Subcutaneous abdominal adipose tissue (tissue), 5 donors: Measurements from ENCODE around the gene LIMA1.
"Not testable (repeated sequence)": the region's sequence is repeated elsewhere in the genome, so short reads cannot be mapped to it uniquely, and the experiment has no call there.

ENCODE experiments used
- H3K27ac ChIP-seq: one replicate; pipeline ENCODE4 v1.7.0; 2013; ENCODE audit warnings: low read depth, mild to moderate bottlenecking, inconsistent platforms, low read length, moderate library complexity
- H3K27me3 ChIP-seq, 5 donors: one replicate each; pipeline ENCODE4 v1.7.0; 2013; ENCODE audit warnings: low read length in 5 of 5, inconsistent platforms in 1 of 5; ENCODE audit not compliant: control insufficient read depth in 5 of 5, insufficient read depth in 4 of 5
- H3K36me3 ChIP-seq, 5 donors: one replicate each; pipeline ENCODE4 v1.7.0; 2013; ENCODE audit warnings: low read length in 5 of 5; ENCODE audit not compliant: control insufficient read depth in 5 of 5, insufficient read depth in 5 of 5
- H3K4me1 ChIP-seq, 5 donors: one replicate each; pipeline ENCODE4 v1.7.0; 2013; ENCODE audit warnings: low read length in 5 of 5, mild to moderate bottlenecking in 3 of 5, moderate library complexity in 1 of 5; ENCODE audit not compliant: control insufficient read depth in 5 of 5, insufficient read depth in 5 of 5
- H3K4me3 ChIP-seq, 5 donors: one replicate each; pipeline ENCODE4 v1.7.0; 2013; ENCODE audit warnings: low read length in 5 of 5, low read depth in 1 of 5
- H3K9ac ChIP-seq, 5 donors: one replicate each; pipeline ENCODE4 v1.7.0; 2013; ENCODE audit warnings: low read length in 5 of 5, mild to moderate bottlenecking in 4 of 5, moderate library complexity in 3 of 5
- H3K9me3 ChIP-seq, 5 donors: one replicate each; pipeline ENCODE4 v1.7.0; 2013; ENCODE audit warnings: low read length in 5 of 5; ENCODE audit not compliant: control insufficient read depth in 5 of 5
- donor health status: healthy.
- donor health status: healthy.
- donor health status: healthy.
- donor health status: healthy.
- donor health status: healthy.

Gene LIMA1

DNA sequence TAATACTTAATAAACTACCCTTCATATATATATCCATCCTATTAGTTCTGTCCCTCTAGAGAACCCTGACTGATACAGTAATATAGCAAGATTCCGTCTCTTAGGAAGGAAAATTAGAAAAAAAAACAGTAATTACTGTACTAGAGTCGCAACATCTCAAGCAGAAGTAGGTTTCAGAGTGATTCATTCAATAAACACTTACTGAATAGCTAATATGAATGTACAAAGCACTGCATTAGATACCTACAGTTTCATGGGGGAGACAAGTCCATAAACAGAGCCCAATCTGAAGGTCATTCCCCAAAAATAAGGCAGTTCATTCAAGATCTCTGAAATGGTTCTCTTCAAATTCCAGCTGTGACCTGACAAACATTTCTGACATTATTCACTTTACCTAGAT lies 126.1 kb downstream of the LIMA1 start:
- Histone ChIP-seq H3K27me3 (no peaks in the 10 kb centered on the region), H3K4me3 (no peak overlapping the region), H3K27ac (no peak overlapping the region), H3K36me3 (no peaks in the 10 kb centered on the region), H3K4me1 (no peaks in the 10 kb centered on the region), H3K9me3 (no peaks in the 10 kb centered on the region), H3K9ac (no peak overlapping the region)

DNA sequence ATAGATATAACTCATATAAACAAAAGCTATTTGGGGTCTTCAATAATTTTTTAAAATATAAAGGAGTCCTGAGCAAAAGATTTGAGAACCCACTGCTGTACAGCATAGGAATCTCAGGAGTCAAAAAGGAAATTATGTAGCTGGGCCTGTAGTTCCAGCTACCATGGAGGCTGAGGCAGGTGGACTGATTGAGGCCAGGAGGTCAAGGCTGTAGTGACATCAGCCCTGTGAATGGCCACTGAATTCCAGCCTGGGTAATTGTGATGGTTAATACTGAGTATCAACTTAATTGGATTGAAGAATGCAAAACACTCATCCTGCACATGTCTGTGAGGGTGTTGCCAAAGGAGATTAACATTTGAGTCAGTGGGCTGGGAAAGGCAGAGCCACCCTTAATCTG lies 126.7 kb downstream of the LIMA1 start:
- no peak overlapping the region for H3K4me3 ChIP-seq
- no peak overlapping the region for H3K27ac ChIP-seq
- H3K9ac ChIP-seq = no peak overlapping the region
- H3K9me3 ChIP-seq = no peaks in the 10 kb centered on the region
- H3K4me1 ChIP-seq = no peaks in the 10 kb centered on the region
- no peaks in the 10 kb centered on the region for H3K36me3 ChIP-seq
- no peaks in the 10 kb centered on the region for H3K27me3 ChIP-seq

DNA sequence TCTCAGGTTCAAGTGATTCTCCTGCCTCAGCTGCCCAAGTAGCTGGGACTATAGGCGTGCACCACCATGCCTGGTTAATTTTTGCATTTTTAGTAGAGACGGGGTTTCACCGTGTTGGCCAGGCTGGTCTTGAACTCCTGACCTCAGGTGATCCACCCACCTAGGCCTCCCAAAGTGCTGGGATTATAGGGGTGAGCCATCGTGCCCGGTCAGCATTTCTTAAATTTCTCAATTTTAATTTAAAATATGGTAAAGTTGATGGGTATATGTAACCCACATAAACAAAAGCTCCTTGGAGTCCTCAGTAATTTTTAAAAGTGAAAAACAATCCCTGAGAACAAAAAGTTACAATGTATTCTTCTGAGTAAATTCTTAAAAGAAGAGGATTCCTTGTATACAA lies 128.4 kb downstream of the LIMA1 start:
- H3K27ac ChIP-seq, H3K9me3 ChIP-seq, H3K4me1 ChIP-seq, H3K4me3 ChIP-seq, H3K27me3 ChIP-seq, H3K36me3 ChIP-seq, H3K9ac ChIP-seq: not testable (repeated sequence)

DNA sequence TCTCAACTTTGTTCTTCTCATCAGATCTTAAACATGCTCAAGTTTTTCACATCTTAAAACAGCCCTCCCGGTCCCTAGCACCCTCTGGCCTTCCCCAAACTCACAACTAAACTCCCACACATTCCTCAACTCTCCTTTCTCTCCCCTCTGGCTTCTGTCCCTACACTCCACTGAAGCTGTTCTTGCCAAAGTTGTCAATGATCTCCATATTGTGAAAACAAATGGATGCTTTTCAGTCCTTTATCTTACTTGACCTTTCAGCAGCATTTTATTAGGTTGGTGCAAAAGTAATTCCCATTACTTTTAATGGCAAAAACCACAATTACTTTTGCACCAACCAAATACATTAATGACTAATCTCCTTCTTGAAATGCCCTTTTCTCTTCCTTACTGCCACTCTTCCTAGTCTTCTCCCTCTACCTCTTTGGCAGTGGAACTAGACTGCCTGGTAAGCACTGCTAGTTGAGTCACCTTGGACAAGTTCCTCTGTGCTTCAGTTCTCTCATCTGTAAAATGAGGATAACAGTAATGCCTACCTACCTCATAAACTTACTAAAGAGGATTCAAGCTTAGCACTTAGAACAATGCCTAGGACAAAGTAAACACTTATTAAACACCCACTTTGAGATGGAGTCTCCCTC lies 132.2 kb downstream of the LIMA1 start:
- H3K36me3 ChIP-seq = peaks cover 0 to 3% (median 0%) of the 10 kb centered on the region in 5 donors
- no peak overlapping the region for H3K4me3 ChIP-seq
- no peaks in the 10 kb centered on the region for H3K9me3 ChIP-seq
- H3K27ac ChIP-seq = no peak overlapping the region
- no peak overlapping the region for H3K9ac ChIP-seq
- H3K27me3 ChIP-seq = no peaks in the 10 kb centered on the region
- peaks cover 0 to 2% (median 0%) of the 10 kb centered on the region in 5 donors for H3K4me1 ChIP-seq

DNA sequence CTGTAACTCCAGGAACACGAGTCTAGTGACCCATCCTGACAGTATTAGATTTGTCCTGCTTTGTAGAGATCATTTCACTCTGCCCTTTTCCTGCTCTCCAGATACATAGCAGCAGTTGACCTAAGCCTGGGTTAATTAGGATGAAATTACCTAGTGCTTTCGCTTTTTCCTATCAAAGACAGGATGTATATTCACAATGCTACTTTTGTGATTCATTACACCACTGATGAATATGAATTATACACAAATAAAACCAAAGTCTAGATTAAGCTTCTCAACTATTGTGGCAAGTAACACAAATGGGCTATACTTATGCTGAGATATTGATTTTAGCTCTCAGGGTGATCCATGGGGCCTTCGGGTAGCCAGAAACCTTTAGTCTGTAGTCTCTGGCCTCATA lies 134.0 kb downstream of the LIMA1 start:
- peaks cover 0 to 3% (median 0%) of the 10 kb centered on the region in 5 donors for H3K36me3 ChIP-seq
- peaks cover 0 to 2% (median 0%) of the 10 kb centered on the region in 5 donors for H3K4me1 ChIP-seq
- H3K4me3 ChIP-seq = no peak overlapping the region
- no peaks in the 10 kb centered on the region for H3K9me3 ChIP-seq
- H3K9ac ChIP-seq = no peak overlapping the region
- H3K27me3 ChIP-seq = no peaks in the 10 kb centered on the region
- no peak overlapping the region for H3K27ac ChIP-seq

DNA sequence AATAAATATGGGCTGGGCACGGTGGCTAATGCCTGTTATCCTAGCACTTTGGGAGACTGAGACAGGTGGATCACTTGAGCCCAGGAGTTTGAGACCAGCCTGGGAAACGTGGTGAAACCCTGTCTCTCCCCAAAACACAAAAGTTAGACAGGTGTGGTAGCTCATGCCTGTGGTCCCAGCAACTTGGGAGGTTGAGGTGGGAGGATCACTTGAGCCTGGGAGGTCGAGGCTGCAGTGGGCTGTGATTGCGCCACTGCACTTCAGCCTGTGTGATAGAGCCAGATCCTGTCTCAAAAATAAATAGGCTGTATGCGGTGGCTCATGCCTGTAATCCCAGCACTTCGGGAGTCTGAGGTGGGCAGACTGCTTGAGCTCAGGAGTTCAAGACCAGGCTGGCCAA lies 135.3 kb downstream of the LIMA1 start:
- H3K9ac ChIP-seq, H3K9me3 ChIP-seq, H3K4me3 ChIP-seq, H3K27ac ChIP-seq, H3K4me1 ChIP-seq, H3K36me3 ChIP-seq, H3K27me3 ChIP-seq: not testable (repeated sequence)

DNA sequence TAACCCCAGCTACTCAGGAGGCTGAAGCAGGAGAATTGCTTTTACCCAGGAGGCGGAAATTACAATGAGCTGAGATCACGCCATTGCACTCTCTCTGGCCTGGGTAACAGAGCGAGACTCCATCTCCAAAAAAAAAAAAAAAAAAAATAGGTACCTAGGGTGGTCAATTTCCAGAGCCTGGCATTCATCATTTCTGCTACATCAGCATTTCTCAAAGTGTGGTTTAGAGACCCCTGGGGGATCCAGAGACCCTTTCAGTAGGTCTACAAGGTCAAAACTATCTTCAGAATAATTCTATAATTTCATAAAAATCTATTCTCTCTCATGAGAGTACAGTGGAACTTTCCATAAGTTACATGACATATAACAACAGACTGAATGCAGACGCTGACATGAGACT lies 136.0 kb downstream of the LIMA1 start:
- Histone ChIP-seq H3K27me3 (no peaks in the 10 kb centered on the region), H3K27ac (no peak overlapping the region), H3K36me3 (peaks cover 0 to 14% (median 3%) of the 10 kb centered on the region in 5 donors), H3K4me1 (peaks cover 0 to 2% (median 0%) of the 10 kb centered on the region in 5 donors), H3K9ac (no peak overlapping the region), H3K4me3 (no peak overlapping the region), H3K9me3 (no peaks in the 10 kb centered on the region)

DNA sequence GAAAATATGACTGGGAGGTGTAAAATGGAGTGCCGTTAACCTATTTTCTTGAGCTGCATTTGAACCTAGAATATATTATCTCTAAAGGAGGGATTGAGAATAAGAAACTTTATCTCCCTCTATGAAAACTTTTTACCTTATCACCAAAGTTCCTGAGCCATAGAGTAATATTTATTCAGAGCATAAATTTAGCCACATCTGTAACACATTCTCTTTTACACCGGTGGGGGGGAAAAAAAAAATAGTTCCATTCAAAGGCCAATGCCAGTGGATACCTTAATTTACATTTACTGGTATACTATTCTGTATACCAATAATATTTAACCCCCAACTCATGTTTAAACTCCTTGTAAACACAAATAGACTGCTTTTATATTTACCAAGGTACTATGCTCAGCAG lies 137.9 kb downstream of the LIMA1 start:
- Histone ChIP-seq H3K4me3 (no peak overlapping the region), H3K9ac (no peak overlapping the region), H3K27me3 (no peaks in the 10 kb centered on the region), H3K27ac (no peak overlapping the region), H3K36me3 (peaks cover 0 to 20% (median 3%) of the 10 kb centered on the region in 5 donors), H3K9me3 (no peaks in the 10 kb centered on the region), H3K4me1 (peaks cover 0 to 2% (median 0%) of the 10 kb centered on the region in 5 donors)

DNA sequence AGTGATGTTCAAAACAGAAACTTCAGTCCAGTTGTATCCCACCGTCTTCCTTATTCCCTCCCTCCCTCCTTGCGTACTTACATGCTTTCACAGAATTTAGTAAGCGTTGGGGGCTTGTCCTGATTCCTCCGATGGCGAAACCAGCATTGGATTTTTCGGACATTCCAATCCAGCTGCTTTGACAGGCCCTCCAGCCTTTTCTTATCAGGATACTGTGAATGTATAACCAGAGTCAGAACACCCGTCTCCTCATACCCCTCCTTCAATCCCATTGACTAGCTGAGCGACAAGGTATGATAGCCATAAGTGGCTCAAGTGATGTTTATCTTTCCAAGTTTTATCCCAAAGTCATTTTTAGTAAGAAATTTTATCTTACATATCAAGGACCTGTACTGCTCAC lies 140.3 kb downstream of the LIMA1 start:
- H3K36me3 ChIP-seq = peaks cover under 1 to 18% (median 3%) of the 10 kb centered on the region in 5 donors

DNA sequence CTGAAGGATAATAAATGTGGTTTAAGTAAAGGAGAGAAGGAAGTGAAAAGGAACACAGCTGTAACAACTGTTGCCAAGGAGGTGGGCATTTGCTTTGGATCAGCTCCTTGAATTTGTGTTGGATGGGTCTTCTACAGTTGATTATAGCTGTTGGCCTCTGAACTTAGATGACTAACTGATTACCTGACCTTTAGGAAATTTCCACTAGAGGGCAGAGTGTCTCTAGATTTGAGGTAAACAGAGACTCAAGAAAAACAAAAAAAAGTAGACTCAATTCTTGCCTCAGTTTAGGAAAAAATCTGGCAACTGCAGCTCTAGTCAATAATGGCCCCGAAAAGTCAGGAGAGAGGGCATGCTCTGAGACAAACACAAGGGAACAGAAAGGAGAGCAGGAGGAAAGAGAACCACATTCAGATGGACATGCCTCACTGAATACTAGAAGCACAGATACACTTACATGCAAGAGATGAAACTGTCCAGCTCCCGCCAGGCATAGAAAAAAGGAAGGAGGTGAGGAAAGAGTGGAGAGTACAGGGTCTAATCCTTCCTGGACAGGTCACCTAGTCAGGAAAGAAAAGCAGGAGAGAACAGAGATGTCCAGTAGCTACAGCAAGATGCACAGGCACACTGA lies 150.7 kb downstream of the LIMA1 start:
- Histone ChIP-seq H3K36me3 (peaks cover 10 to 69% (median 48%) of the 10 kb centered on the region in 5 donors), H3K9me3 (no peaks in the 10 kb centered on the region), H3K4me1 (peaks cover 0 to 9% (median 0%) of the 10 kb centered on the region in 5 donors), H3K4me3 (no peak overlapping the region), H3K27me3 (no peaks in the 10 kb centered on the region), H3K9ac (no peak overlapping the region), H3K27ac (no peak overlapping the region)

More for the DNA sequence above, 140.3 kb downstream of the LIMA1 start:
- Histone ChIP-seq H3K27me3 (no peaks in the 10 kb centered on the region), H3K27ac (no peak overlapping the region), H3K9me3 (no peaks in the 10 kb centered on the region), H3K4me1 (no peaks in the 10 kb centered on the region), H3K4me3 (no peak overlapping the region), H3K9ac (no peak overlapping the region)
